Glomerular visceral epithelial cell (primary cell): ENCODE results near the gene TRIOBP.

ENCODE experiments used
- DNase-seq: peaks from one replicate; pipeline ENCODE4 v3.0.0-alpha.2; 2016; ENCODE audit errors: extremely low spot score

TRIOBP gene

DNA sequence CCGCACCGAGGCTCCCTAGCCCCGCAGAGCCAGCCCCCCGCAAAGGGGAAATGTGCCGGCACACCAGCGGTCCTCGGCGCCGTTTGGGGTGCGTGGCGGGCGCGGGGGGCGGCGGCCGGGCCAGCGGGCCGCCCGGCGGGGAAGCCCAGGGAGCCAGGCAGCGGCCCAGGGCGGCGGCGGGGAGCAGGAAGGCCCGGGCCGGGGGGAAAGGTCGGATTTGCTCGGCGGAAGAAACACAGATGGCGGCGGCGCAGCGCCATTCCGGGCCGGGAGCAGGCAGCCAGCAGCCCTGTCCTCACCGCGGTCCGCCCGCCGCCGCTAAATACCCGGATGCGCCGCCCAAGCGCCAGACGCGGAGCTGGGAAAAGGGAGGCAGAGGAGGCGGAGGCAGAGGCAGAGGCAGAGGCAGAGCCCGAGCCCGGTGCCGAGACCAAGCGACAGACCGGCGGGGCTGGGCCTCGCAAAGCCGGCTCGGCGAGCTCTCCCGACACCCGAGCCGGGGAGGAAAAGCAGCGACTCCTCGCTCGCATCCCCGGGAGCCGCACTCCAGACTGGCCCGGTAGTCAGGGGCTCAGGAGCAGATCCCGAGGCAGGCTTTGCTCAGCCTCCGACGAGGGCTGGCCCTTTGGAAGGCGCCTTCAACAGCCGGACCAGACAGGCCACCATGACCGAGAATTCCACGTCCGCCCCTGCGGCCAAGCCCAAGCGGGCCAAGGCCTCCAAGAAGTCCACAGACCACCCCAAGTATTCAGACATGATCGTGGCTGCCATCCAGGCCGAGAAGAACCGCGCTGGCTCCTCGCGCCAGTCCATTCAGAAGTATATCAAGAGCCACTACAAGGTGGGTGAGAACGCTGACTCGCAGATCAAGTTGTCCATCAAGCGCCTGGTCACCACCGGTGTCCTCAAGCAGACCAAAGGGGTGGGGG is 108.3 kb downstream of the TRIOBP start:
- DNase-seq: peak; percentile 72

DNA sequence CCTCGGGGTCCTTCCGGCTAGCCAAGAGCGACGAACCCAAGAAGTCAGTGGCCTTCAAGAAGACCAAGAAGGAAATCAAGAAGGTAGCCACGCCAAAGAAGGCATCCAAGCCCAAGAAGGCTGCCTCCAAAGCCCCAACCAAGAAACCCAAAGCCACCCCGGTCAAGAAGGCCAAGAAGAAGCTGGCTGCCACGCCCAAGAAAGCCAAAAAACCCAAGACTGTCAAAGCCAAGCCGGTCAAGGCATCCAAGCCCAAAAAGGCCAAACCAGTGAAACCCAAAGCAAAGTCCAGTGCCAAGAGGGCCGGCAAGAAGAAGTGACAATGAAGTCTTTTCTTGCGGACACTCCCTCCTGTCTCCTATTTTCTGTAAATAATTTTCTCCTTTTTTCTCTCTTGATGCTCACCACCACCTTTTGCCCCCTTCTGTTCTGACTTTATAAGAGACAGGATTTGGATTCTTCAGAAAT is 109.0 kb downstream of the TRIOBP start:
- no peak for DNase-seq

DNA sequence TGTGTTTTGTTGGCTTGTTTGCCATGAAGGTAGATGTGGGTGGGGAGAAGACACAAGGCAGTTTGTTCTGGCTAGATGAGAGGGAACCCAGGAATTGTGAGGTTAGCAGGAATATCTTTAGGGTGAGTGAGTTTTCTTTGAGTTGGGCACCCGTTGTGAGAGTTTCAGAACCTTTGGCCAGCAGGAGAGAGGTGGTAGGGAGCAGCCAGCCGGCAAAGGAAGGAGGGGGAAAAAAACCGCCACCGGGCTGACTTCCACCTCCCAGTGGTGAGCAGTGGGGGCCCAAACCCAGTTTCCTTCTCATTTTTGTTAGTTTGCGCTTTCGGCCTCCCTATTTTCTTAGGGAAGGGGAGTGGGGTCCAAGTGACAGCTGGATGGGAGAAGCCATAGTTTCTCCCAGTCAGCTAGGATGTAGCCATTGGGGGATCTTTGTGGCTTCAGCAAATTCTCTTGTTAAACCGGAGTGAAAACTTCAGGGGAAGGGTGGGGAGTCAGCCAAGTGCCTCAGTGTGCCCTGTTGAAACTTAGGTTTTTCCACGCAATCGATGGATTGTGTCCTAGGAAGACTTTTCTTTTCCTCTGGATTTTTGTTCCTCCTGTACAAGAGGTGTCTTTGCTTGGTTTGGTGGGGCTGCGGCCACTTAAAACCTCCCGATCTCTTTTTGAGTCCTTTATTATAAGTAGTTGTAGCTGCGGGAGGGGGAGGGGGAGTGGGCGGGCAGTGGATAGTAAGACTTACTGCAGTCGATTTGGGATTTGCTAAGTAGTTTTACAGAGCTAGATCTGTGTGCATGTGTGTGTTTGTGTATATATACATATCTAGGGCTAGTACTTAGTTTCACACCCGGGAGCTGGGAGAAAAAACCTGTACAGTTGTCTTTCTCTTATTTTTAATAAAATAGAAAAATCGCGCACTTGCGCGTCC is 109.8 kb downstream of the TRIOBP start:
- DNase-seq: peak; percentile 57

DNA sequence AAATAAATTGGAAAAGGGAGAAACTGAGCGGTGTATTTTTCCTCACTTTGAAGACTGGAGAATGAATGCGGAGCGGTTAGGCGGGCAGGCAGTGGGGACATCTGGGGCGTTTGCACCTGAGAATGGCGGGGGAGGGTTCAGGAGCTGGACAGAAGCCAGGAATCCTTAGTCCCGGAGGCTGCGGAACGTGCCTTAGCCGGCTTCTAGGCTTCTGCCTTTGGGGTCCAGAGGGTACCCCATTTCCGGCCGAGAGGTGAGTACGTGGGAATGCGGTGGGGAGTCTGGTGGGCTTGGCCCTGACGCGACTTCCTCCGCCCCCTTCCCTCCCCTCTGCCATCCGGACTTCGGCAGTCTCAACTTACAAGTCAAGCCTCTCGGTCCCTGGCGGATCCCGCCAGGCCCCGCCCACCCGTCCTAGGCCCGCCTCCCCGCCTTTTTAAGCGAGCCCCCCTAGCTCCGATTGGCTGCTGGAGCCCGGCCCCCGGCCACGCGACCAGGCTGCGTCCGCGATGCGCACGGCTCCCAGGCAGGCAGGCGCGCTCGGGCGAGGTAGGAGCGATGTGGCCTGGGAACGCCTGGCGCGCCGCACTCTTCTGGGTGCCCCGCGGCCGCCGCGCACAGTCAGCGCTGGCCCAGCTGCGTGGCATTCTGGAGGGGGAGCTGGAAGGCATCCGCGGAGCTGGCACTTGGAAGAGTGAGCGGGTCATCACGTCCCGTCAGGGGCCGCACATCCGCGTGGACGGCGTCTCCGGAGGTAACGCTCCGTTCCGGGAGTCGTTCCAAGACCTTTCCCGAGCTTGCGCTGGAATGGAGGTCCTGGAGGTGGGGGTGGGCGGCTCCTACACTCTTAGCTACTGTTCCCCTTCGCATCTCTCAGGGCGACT is 110.8 kb downstream of the TRIOBP start, which contains the start of gene GCAT:
GCAT (plus strand) TSS at position 525 of the 884 bp plus-strand sequence; CDS start at position 559, 34 bp downstream.
- peak; percentile 96 for DNase-seq

DNA sequence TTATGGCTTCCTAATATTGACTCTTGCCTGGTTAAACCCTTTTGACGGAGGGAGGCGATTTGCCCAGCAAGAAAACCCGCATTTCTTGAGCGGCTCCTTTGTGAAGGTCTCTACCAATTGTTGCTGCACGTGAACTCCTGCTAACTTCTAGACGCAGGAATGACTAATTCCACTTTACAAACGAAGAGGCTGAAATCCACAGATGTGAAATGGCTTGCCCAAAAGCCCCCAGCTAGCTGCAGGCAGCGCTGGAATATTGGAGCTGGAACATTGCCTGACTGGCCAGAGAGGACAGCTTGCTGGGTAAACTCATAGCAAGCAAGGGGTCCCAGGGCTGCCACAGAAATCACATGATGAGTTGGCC is 111.4 kb downstream of the TRIOBP start:
- DNase-seq: no peak

DNA sequence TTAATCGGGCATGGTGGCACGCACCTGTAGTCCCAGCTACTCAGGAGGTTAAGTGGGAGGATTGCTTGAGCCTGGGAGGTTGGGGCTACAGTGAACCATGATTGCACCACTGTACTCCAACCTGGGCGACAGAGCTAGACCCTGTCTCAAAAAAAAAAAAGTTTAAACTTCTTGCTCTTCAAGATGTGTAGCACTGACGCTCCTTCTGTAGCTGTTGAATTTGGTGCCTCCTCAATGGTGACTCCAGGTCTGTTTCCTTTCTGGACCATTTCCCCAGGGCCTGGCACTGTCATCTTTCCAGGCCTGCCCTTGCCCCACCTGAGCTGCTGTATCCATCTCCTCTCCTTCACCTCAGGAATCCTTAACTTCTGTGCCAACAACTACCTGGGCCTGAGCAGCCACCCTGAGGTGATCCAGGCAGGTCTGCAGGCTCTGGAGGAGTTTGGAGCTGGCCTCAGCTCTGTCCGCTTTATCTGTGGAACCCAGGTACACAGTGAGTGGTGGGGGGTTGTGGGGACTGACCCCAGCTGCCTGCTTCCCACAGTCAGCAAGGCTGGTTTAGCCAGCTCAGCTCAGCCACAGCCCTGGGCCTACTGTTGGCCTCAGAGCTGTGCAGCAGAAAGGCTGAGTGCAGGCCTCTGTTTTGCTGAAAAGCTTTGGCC is 113.0 kb downstream of the TRIOBP start:
- no peak for DNase-seq

DNA sequence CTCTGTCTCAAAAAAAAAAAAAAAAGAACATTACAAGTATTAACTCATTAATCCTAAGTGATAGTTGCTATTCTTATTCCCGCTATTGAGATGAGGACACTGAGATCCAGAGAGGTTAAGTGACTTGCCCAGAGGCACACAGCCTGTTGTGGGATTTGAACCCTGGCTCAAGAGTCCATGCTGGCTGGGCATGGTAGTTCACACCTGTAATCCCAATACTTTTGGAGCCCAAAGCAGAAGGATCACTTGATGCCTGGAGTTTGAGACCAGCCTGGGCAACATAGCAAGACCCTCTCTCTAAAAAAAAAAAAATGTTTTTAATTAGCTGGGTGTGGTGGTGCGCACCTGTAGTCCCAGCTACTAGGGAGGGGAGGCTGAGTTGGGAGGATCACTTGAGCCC is 115.0 kb downstream of the TRIOBP start:
- no peak for DNase-seq

DNA sequence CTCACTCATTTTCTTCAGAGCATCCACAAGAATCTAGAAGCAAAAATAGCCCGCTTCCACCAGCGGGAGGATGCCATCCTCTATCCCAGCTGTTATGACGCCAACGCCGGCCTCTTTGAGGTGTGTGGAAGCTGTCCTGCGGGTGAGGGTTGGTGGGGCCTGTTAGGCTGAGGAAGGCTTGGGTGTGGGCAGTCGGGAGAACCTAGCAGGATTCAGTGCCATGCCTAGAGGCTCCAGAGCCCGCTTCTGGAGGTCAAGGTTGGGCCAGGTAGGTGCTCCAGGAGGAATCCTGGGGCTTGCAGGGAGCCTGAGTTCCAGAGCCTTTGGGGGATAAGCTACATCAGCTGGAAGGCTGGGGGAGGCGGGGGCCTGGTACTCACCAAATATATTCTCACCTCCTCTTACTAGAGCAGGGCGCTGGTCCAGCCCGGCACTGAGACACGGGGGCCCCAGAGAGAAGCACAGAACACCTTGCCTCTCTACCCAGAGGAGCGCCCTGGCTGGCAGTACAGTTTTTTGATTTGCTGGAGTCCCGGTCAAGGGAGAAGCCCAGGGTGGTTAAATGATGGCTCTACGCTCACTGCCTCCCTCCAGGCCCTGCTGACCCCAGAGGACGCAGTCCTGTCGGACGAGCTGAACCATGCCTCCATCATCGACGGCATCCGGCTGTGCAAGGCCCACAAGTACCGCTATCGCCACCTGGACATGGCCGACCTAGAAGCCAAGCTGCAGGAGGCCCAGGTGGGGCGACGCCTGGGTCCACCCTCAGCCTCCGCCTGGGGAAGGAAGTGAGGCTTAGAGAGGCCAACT is 116.2 kb downstream of the TRIOBP start:
- DNase-seq: no peak

DNA sequence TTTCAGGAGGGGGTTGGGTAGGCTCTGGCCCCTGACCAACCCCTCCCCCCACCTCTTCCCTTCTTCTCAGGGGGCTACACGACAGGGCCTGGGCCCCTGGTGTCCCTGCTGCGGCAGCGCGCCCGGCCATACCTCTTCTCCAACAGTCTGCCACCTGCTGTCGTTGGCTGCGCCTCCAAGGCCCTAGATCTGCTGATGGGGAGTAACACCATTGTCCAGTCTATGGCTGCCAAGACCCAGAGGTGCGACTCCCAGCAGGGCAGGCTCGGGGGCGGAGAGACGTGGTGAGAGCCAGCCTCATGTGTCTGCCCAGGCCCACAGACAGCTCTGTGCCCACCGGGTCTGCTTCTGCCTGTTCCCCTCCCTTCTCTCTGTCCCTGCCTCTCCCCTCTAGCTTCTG is 118.7 kb downstream of the TRIOBP start:
- no peak for DNase-seq

DNA sequence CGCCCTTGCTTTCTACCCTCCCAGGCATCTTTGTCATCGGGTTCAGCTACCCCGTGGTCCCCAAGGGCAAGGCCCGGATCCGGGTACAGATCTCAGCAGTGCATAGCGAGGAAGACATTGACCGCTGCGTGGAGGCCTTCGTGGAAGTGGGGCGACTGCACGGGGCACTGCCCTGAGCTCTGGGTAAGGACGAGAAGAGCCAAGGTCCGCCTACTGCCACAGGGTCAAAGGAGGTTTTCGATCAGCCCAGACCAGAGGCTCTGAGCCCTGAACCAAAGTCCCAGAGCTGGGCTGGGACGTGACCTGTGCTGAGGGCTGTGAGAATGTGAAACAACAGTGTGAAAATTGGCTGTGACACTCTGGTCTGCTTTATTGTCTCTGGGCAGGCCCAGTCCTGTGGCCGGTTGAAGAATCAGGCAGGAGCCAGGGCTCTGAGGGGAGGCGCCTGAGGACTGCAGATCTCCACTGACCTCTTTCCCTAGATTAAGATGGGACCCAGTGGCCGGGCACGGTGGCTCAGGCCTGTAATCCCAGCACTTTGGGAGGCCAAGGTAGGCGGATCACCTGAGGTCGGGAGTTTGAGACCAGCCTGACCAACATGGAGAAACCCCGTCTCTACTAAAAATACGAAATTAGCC is 119.8 kb downstream of the TRIOBP start:
- no peak for DNase-seq

DNA sequence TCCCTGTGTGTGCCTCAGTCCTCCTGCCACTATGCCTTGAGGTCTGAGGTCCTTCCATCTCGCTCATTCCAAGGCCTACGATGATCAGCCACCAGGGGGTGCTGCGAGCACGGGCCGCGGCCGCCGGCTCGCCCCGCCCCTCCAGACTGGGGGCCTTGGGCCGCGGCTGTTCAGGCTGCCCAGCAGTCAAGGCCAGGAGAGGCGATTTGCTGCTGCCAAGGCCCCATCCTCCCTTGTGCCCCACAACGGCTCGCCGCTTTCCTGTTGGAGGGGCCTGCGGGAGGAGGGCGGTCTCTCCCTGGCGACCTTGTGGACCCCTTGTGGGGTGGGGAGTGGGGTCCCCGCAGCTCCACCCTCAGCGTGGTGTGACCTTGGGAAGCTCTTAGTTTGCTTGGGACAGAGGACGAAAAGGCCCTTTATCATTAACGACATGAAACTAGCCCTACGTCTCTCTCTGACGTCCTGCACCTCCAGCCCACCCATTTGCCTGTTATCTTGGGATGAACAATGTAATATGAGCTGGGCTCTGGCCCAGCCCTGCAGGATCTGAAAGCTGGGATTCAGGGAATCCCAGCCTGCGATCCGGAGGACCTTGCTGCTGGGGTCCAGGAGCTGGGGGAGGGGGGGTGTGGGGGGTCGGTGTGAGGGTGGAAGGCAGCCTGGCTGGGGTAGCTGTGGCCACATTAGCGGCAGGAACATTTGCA is 121.0 kb downstream of the TRIOBP start:
- peak; percentile 75 for DNase-seq

DNA sequence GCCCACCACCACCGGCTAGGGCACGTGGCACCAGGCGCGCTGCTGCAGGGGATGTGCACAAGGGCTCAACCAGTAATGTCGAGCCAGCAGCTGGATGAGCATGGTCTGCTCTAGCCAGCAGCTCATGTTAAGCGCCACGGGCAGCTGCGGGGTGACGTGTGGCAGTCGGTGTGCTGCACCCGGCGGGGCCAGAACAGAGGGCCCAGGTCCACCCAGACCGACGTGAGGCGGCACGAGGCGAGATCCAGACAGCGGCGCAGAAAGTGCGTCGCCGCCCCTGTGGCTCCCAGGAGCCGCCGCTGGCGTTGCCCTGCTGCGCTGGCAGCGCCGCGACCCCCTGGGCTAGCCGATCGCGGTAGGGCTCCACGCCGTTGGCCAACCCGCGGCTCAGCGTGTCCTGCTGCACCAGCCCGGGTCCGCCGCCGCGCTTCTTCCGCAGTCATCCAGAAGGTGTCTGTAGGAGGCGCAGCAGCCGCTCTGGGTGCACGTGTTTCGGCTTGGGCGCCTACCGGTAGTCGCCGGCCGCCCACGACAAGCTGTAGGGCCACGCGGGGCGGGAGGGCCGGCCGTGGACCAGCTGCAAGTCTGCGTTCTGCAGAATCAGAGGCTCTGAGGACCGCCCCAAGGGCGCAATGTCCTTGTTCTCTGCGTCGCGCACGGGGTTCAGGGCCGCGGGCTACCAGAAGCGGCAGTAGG is 121.7 kb downstream of the TRIOBP start:
- no peak for DNase-seq

DNA sequence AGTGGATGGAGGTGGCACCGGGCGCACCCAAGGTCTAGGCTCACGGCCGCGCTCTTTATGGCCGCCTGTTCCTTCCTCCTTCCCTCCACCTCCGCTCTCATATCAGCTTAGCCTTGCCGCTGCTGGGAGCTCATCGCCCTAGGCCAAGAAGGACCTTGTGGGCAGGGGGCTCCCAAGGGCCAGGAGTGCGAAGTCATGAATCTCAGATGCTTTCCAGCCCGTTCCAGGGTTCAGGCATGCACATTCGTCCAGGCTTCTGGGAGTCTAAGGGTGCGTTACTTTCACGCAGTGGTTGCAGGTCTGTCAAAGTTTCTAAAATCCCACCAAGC is 122.2 kb downstream of the TRIOBP start:
- no peak for DNase-seq

DNA sequence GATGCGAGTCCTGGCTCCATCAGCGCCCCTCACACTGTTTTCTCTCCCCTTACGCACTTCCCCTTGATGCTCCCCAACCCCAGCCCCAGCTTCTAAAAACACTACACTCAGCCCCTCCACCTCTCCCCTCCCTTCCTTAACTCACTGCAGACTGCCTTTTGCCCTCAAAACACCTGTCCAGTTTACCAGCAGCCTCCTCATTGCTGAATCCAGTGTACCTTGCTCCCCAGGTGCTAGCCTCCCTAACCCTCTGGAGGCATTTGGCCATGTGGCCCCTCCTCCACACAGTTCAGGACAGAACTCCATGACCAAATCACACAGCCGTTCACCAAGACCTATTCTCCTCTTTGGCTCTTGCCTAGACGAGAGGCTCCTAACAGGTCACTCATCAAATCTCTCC is 123.5 kb downstream of the TRIOBP start:
- no peak for DNase-seq

DNA sequence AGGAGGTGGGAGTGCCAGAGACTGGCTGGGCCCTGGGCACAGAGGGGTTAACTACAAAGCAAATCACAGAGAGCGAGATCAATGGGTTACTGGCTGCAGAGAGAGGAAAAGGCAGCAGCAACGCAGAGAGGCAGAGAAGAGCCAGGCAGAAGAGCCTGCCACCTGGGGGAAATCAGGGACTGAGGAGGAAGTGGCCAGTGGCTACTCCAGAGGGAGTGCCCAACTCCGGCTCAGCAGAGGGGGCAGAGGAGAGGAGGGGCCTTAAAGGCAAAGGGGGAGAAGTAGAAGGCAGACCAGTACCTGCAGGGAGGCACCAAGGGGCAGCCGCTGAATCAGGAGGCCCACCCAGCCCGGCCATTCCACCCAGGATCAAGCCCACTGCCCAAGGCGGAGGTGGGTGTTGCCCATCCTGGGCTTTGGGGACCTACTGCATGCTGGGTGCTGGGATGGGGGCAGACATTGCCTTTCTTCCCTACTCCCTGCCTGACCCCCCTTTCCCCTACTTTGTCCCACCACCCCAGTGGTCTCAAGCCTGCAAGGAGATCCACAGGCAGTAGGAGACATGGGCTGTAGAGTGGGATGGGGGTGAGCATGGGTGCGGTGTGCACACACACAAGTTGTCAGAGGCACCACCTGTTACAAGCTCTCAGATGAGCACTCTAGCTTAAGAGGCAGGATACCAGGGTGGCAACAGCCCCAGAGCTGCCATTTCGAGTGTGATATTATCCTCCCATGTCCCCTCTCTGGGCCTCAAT is 125.4 kb downstream of the TRIOBP start:
- DNase-seq: no peak

DNA sequence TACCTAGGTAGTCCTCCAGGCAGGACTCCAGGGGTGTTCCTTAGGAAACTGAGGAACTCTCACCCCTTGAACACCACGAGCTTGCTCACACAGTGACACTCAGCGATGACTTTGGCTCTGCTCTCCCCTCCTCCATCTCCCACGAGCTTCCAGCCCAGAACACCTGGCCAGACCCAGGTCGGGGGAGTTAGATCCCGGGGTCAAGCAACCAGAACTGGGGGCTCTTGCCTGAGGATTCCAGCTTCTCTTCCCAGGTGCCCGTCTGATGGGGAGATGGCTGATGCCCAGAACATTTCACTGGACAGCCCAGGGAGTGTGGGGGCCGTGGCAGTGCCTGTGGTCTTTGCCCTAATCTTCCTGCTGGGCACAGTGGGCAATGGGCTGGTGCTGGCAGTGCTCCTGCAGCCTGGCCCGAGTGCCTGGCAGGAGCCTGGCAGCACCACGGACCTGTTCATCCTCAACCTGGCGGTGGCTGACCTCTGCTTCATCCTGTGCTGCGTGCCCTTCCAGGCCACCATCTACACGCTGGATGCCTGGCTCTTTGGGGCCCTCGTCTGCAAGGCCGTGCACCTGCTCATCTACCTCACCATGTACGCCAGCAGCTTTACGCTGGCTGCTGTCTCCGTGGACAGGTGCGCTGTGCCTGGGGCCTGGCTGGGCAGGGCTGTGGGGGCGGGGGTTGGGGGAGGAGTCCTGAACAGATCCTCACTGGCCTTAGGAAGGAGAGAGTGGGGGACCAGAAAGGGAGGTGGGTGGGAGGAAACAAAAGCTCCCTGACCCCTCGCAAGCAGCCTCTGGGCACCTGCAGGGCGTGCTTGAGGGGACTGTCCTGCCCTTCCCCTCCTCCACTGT is 126.5 kb downstream of the TRIOBP start, which contains the start of gene GALR3:
GALR3 (plus strand) TSS at position 249 of the 852 bp plus-strand sequence; CDS start at position 274, 25 bp downstream.
- DNase-seq: no peak
